Measurements from ENCODE around the gene LRRC73. TPM values are rescaled to one million over a fixed set of nuclear protein-coding genes. Genes with fewer than 3 reads are reported as not detected.

The LRRC73 gene
- total RNA-seq, 2 experiments from 2014 or later = 0.26 to 0.55 TPM

DNA sequence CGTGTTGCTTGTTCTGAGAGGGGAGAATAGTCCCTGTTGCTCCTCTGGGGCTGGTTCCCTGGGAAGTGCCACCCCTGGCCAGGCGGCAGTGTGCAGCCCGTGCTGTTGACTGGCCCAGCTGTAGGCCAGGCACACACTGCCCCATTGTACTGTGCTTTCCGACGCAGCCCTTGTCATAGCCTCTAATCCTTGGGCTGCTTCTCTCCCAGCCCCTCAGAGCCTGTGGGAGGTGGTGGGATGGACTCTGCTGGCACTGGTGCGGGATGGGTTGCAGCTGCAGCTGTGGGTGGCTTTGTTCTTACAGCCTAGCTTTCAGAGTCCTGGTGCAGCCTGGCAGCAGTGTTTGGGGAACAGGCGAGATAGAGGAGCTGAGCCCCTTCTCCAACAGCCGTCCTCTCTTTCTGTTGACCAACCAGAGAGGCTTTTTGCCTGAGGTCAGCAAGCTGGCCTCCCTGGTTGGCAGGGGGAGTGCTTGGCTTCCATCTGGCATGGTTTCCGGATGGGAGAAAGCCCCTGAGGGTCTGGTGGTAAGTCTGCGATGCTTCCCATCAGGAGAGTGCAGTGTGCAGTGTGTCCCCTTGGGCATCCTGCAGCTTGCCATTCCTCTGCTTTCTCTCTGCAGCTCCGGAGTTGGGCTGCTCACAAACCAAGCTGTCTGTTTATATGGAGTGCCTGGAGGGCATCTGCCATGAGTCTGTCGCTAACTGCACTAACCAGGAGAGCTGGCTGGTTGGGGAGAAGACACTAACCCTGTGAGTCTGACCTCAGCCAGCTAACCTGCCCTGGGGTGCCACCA is 20.7 kb downstream of the LRRC73 start:
- Mint-ChIP-seq H3K9me3 (ENCODE audit: insufficient read depth) (no peaks in the 10 kb centered on the region), H3K4me3 (no peak overlapping the region), H3K27me3 (ENCODE audit: low read depth) (no peaks in the 10 kb centered on the region), H3K27ac (no peak overlapping the region), H3K4me1 (ENCODE audit: low read depth) (peaks cover 8% of the 10 kb centered on the region), H3K36me3 (ENCODE audit: low read depth) (no peaks in the 10 kb centered on the region)
- ATAC-seq (no peak), DNase-seq (no peak)
- ChIA-PET CTCF (interaction anchor here (2.5 kb wide), 1 partner anchor 16 kb away, joined by 17 read pairs; no protein-coding TSS in a partner anchor), POLR2A (no interaction called here)

DNA sequence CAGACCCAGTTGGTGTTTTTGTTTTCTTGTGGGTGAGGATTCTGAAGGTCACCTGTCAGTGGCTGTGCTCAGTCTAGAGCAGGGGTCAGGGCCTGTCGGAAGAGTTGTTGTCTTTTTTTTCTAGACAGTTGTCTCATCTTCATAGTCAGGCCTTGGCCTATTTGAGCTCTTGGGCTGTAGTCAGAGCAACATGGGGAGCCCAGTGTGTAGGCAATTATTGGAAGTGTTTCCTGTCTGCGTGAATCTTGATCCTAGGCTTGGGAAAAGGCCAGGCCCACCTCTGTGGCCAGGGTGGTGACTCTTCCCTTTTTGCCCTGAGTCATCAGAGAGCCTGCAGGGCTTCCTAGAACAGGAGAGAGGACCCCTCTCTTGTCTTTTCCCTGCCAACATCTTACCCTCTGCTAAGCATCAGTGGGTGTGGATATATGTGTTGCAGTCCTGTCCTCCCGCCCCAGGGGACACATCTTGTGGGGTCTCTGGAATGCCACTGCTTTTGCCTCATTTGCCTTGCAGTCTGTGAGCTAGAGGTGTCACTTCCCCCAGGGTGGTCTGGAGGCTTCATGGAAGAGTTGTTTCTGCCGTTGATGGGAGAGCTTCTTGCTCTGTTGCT is 21.4 kb downstream of the LRRC73 start:
- Mint-ChIP-seq H3K36me3 (ENCODE audit: low read depth) (no peaks in the 10 kb centered on the region), H3K27ac (peak overlapping the region; percentile 25)
- POLR2A ChIA-PET = no interaction called here

DNA sequence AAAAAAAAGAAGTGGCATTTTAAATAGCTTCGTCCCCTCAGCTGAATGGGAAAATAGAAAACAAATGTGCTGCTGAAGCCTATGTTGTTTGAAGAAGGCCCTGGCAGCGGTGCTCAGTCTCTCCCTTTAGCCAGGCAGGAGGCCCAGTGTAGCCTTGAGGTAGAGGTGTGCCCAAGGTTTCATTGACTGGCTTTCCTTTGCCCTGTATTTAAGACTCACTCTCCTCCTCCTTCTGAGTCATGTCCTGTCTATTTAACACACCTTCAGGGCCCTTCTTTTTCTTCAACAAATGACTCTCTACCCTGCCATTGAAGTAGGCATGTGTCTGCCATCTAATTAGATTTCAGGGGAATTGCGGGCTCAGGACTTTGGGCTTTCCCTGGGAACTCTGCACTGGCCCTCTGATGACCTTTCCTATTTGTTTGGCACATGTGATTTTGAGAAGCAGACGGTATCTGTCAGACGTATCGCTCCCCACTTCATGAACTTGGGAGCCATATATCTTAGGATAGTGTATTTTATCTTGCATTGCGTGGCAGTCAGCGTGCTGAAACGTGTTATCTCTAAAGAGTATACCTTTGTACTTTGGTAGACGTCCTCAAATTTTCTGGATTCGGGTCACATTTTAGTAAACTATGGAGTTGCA is 28.4 kb downstream of the LRRC73 start:
- CTCF ChIA-PET = no interaction called here
- Mint-ChIP-seq H3K4me1 (ENCODE audit: low read depth) (peaks cover 33% of the 10 kb centered on the region), H3K4me3 (no peak overlapping the region), H3K36me3 (ENCODE audit: low read depth) (no peaks in the 10 kb centered on the region), H3K9me3 (ENCODE audit: insufficient read depth) (no peaks in the 10 kb centered on the region), H3K27me3 (ENCODE audit: low read depth) (no peaks in the 10 kb centered on the region), H3K27ac (peak overlapping the region; percentile 5)
- DNase-seq (no peak), ATAC-seq (no peak)
- POLR2A ChIA-PET = no interaction called here

More for the DNA sequence above, 21.4 kb downstream of the LRRC73 start:
- no peak overlapping the region for H3K4me3 Mint-ChIP-seq
- CTCF ChIA-PET = interaction anchor here (2.5 kb wide), 1 partner anchor 17 kb away, joined by 17 read pairs; no protein-coding TSS in a partner anchor
- no peaks in the 10 kb centered on the region for H3K9me3 Mint-ChIP-seq (ENCODE audit: insufficient read depth)
- no peak for ATAC-seq
- peaks cover 2% of the 10 kb centered on the region for H3K4me1 Mint-ChIP-seq (ENCODE audit: low read depth)
- DNase-seq = no peak
- H3K27me3 Mint-ChIP-seq (ENCODE audit: low read depth) = no peaks in the 10 kb centered on the region

DNA sequence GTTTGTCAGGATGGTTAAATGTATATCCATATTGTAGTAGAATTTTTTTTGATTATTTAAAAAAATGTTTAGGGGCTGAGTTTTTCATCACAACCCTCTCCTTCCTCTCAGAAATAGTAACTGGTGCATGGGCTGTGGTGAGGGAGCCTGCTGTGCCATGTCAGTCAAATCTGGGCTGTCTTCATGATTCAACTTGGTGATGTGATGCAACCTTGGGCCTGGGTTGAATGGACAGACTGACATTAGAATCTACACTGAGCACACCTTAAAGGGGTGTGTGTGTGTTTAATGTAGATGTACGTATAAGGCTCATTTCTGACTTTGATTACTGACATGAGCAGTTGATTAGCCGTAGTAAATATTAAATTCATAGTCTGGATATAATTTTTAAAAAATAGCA is 29.1 kb downstream of the LRRC73 start:
- no peak for DNase-seq
- Mint-ChIP-seq H3K4me1 (ENCODE audit: low read depth) (peaks cover 35% of the 10 kb centered on the region), H3K4me3 (no peak overlapping the region), H3K9me3 (ENCODE audit: insufficient read depth) (no peaks in the 10 kb centered on the region), H3K27ac (no peak overlapping the region), H3K27me3 (ENCODE audit: low read depth) (no peaks in the 10 kb centered on the region), H3K36me3 (ENCODE audit: low read depth) (no peaks in the 10 kb centered on the region)
- ChIA-PET POLR2A (no interaction called here), CTCF (interaction anchor here (1.3 kb wide), 1 partner anchor 26 kb away, joined by 6 read pairs; no protein-coding TSS in a partner anchor)
- no peak for ATAC-seq

GRCh38 chr6:43478008-43478372 is 32.2 kb downstream of the LRRC73 start:
- H3K4me3 Mint-ChIP-seq = peak overlapping the region; percentile 97
- ATAC-seq (peak; percentile 15), DNase-seq (no peak)
- H3K9me3 Mint-ChIP-seq (ENCODE audit: insufficient read depth) = no peaks in the 10 kb centered on the region
- peaks cover 33% of the 10 kb centered on the region for H3K4me1 Mint-ChIP-seq (ENCODE audit: low read depth)
- ChIA-PET CTCF (interaction anchor here (0.6 to 1.8 kb wide), 3 partner anchors 28 to 249 kb away, joined by 3 to 5 read pairs (median 3); partner anchors contain the start of genes ABCC10 and DNPH1), POLR2A (interaction anchor here (0.6 to 1.5 kb wide), 15 partner anchors 8 to 419 kb away, joined by 3 to 7 read pairs (median 4); partner anchors contain the start of genes GTPBP2, KLC4, LRRC73 and MRPL2)
- no peaks in the 10 kb centered on the region for H3K36me3 Mint-ChIP-seq (ENCODE audit: low read depth)
- H3K27me3 Mint-ChIP-seq (ENCODE audit: low read depth) = no peaks in the 10 kb centered on the region
- peak overlapping the region; percentile 92 for H3K27ac Mint-ChIP-seq

GRCh38 chr6:43477235-43478007 is 32.7 kb downstream of the LRRC73 start, which contains the start of gene TJAP1:
TSS of gene TJAP1 (plus strand) at chr6:43477570. CDS start at chr6:43499002, 21,432 bp downstream.
- peaks cover 33% of the 10 kb centered on the region for H3K4me1 Mint-ChIP-seq (ENCODE audit: low read depth)
- ChIA-PET POLR2A (interaction anchor here (0.6 to 1.5 kb wide), 17 partner anchors 8 to 418 kb away, joined by 3 to 7 read pairs (median 4); partner anchors contain the start of genes GTPBP2, KLC4, LRRC73 and MRPL2), CTCF (interaction anchor here (0.6 to 1.8 kb wide), 5 partner anchors 10 to 248 kb away, joined by 3 to 5 read pairs (median 3); partner anchors contain the start of genes ABCC10 and DNPH1)
- H3K9me3 Mint-ChIP-seq (ENCODE audit: insufficient read depth) = no peaks in the 10 kb centered on the region
- no peaks in the 10 kb centered on the region for H3K36me3 Mint-ChIP-seq (ENCODE audit: low read depth)
- peak; percentile 96 for DNase-seq
- peak within 1 kb of the TSS; percentile 92 for H3K27ac Mint-ChIP-seq
- H3K27me3 Mint-ChIP-seq (ENCODE audit: low read depth) = no peaks in the 10 kb centered on the region
- peak within 1 kb of the TSS; percentile 97 for H3K4me3 Mint-ChIP-seq
- ATAC-seq = peak; percentile 100

DNA sequence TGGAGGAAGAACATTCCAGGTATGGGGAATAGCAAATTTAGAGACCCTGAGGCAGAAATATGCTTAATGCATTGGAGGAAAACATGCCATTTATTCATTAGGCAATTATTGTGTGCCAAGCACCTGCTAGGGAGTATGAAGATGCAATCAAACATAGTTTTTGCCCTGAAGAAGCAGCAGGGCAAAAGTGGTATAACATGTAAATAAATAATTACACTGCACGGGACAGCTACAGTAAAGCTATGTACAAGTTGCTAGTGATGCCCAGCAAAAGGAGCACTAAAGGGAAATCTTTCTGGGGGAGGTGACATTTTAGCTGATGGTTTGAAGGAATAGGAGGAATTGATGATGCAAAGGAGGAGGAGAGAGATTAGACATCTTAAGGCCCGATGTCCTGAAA is 33.4 kb downstream of the LRRC73 start:
- H3K9me3 Mint-ChIP-seq (ENCODE audit: insufficient read depth) = no peaks in the 10 kb centered on the region
- ATAC-seq = peak; percentile 20
- H3K4me3 Mint-ChIP-seq = peak overlapping the region; percentile 97
- H3K36me3 Mint-ChIP-seq (ENCODE audit: low read depth) = no peaks in the 10 kb centered on the region
- POLR2A ChIA-PET = interaction anchor here (0.6 to 1.5 kb wide), 4 partner anchors 10 to 152 kb away, joined by 3 to 6 read pairs (median 4); partner anchors contain the start of gene GTPBP2
- CTCF ChIA-PET = interaction anchor here (0.7 to 1.8 kb wide), 4 partner anchors 9 to 30 kb away, joined by 3 to 5 read pairs (median 4); partner anchors contain the start of gene DLK2
- H3K4me1 Mint-ChIP-seq (ENCODE audit: low read depth) = peaks cover 31% of the 10 kb centered on the region
- H3K27ac Mint-ChIP-seq = peak overlapping the region; percentile 47
- DNase-seq = no peak
- H3K27me3 Mint-ChIP-seq (ENCODE audit: low read depth) = no peaks in the 10 kb centered on the region

- POLR2A ChIA-PET = no interaction called here
- ATAC-seq = no peak
Measured at GRCh38 chr6:43475516-43475915, 34.6 kb downstream of the LRRC73 start.

DNA sequence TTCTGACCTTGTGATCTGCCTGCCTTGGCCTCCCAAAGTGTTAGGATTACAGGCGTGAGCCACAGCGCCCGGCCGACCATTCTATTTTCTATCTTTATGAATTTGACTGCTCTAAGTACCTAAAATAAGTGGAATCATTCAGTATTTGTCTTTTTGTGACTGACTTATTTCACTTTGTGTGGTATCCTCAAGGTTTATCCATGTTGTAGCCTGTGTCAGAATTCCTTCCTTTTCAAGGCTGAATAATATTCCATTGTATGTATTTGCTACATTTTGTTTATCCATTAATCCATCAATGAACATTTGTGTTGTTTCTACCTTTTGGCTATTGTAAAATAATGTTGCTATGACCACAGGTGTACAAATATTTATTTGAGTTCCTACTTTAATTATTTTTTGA is 37.6 kb downstream of the LRRC73 start:
- H3K9me3 Mint-ChIP-seq (ENCODE audit: insufficient read depth) = no peaks in the 10 kb centered on the region
- no peak overlapping the region for H3K27ac Mint-ChIP-seq
- ATAC-seq (no peak), DNase-seq (no peak)
- ChIA-PET POLR2A (no interaction called here), CTCF (no interaction called here)
- H3K27me3 Mint-ChIP-seq (ENCODE audit: low read depth) = peaks cover 11% of the 10 kb centered on the region
- H3K4me1 Mint-ChIP-seq (ENCODE audit: low read depth) = peaks cover 10% of the 10 kb centered on the region
- no peak overlapping the region for H3K4me3 Mint-ChIP-seq
- H3K36me3 Mint-ChIP-seq (ENCODE audit: low read depth) = no peaks in the 10 kb centered on the region

More at GRCh38 chr6:43475516-43475915, 34.6 kb downstream of the LRRC73 start:
- Mint-ChIP-seq H3K4me3 (no peak overlapping the region), H3K27me3 (ENCODE audit: low read depth) (peaks cover 4% of the 10 kb centered on the region), H3K36me3 (ENCODE audit: low read depth) (no peaks in the 10 kb centered on the region), H3K4me1 (ENCODE audit: low read depth) (peaks cover 29% of the 10 kb centered on the region), H3K9me3 (ENCODE audit: insufficient read depth) (no peaks in the 10 kb centered on the region), H3K27ac (no peak overlapping the region)
- CTCF ChIA-PET = no interaction called here
- DNase-seq = no peak

DNA sequence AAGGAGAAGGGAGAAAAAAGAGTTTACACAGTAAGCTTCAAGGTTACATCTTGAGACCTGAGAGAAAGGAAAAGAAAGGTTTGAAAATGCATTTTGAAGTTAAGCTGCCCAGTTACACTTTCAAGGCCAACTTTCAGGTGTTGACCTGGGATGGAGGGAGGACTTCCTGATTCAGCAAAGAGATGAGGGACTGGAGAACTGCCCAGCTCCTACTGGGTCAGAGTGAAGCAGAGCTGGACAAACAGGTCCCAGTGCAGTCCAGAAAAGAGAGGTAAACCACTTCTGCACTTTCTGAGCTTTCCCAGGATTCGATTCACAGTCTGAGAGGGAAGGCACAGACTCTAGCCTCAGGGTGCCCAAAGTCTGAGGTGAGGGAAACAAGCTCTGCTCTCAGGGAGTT is 38.7 kb downstream of the LRRC73 start:
- DNase-seq = no peak
- H3K4me1 Mint-ChIP-seq (ENCODE audit: low read depth) = no peaks in the 10 kb centered on the region
- no peak for ATAC-seq
- no peaks in the 10 kb centered on the region for H3K9me3 Mint-ChIP-seq (ENCODE audit: insufficient read depth)
- no peak overlapping the region for H3K27ac Mint-ChIP-seq
- H3K27me3 Mint-ChIP-seq (ENCODE audit: low read depth) = peaks cover 17% of the 10 kb centered on the region
- POLR2A ChIA-PET = no interaction called here
- no peaks in the 10 kb centered on the region for H3K36me3 Mint-ChIP-seq (ENCODE audit: low read depth)
- H3K4me3 Mint-ChIP-seq = no peak overlapping the region
- CTCF ChIA-PET = no interaction called here

- CTCF ChIA-PET = interaction anchor here (1.8 kb wide), 1 partner anchor 37 kb away, joined by 4 read pairs; no protein-coding TSS in a partner anchor
- Mint-ChIP-seq H3K4me1 (ENCODE audit: low read depth) (no peaks in the 10 kb centered on the region), H3K36me3 (ENCODE audit: low read depth) (no peaks in the 10 kb centered on the region), H3K27ac (no peak overlapping the region), H3K9me3 (ENCODE audit: insufficient read depth) (no peaks in the 10 kb centered on the region), H3K4me3 (no peak overlapping the region), H3K27me3 (ENCODE audit: low read depth) (peaks cover 21% of the 10 kb centered on the region)
- DNase-seq = no peak
- no peak for ATAC-seq
- POLR2A ChIA-PET = no interaction called here
Measured at GRCh38 chr6:43469947-43470346, 40.2 kb downstream of the LRRC73 start.

All from activated CD8-positive, alpha-beta T cell treated with anti-CD3 and anti-CD28 coated beads, Interleukin-2, amount 10 ng/mL, durations not matched to agents 7 days and 5 days (primary cell).